GM12878 (cell line): ENCODE data around the gene KCNMB4. TPM values are rescaled to one million over a fixed set of nuclear protein-coding genes. Genes with fewer than 3 reads are reported as not detected.

Experiments used
- ATAC-seq: fragments of 200-7000 bp; cut with Tn5 transposase; 3 replicates; pipeline ENCODE4 v1.9.1; 2020; ENCODE audit warnings: mild to moderate bottlenecking, moderate library complexity
- BruUV-seq: library from RNA; stranded (reverse); fragments of 400-500 nt; replicated peaks from 2 replicates; lab custom pipeline; 2021; lab: Mats Ljungman, UMichigan
- CTCF ChIA-PET: fragments of 300-600 bp; sonication (Branson Sonifier 250); formaldehyde crosslinking; extraction: SDS; loops from one replicate; lab custom pipeline; 2021; ENCODE audit warnings: inconsistent platforms; lab: Yijun Ruan, JAX
- POLR2A ChIA-PET: fragments of 350-600 bp; formaldehyde crosslinking; extraction: SDS; loops from one replicate; lab custom pipeline; 2021; ENCODE audit warnings: inconsistent platforms; lab: Charles Lee
- RAD21 ChIA-PET: fragments of 300-600 bp; sonication (Branson Sonifier 250); formaldehyde crosslinking; loops from one replicate; lab custom pipeline; 2023; ENCODE audit warnings: antibody characterized with exemption; ENCODE audit not compliant: unreplicated experiment; lab: Charles Lee
- SMC1A ChIA-PET: fragments of 300-600 bp; sonication (Branson Sonifier 250); formaldehyde crosslinking; loops from one replicate; lab custom pipeline; 2023; ENCODE audit not compliant: unreplicated experiment, uncharacterized antibody; lab: Charles Lee
- DNase-seq: peaks from one replicate; pipeline ENCODE4 v3.0.0-alpha.2; 2011; ENCODE audit warnings: low read depth, low spot score
- FAIRE-seq: peaks from 3 replicates; lab custom pipeline; 2011; peaks lifted over from hg19 to GRCh38; lab: Jason Lieb, UNC
- H2AFZ ChIP-seq: 2 replicates; pipeline ENCODE4 v1.6.0; 2011; ENCODE audit warnings: low read depth, low read length, control low read depth; ENCODE audit not compliant: control insufficient read depth
- H3K27ac ChIP-seq: 2 replicates; pipeline ENCODE4 v1.5.1; 2011; ENCODE audit warnings: control low read depth; ENCODE audit not compliant: control insufficient read depth, insufficient read depth
- H3K27me3 ChIP-seq, 2 experiments: replicated peaks in 1 of 2; 2 replicates each; pipeline versions ENCODE4 v1.6.0 to v1.6.1; 2011; ENCODE audit warnings: low read length in 1 of 2; ENCODE audit not compliant: control insufficient read depth in 2 of 2, insufficient read depth in 2 of 2
- H3K36me3 ChIP-seq, 2 experiments: 2 replicates each; pipeline ENCODE4 v1.5.1; 2011; ENCODE audit warnings: low read length in 1 of 2; ENCODE audit not compliant: control insufficient read depth in 2 of 2, insufficient read depth in 2 of 2
- H3K4me1 ChIP-seq: 2 replicates; pipeline ENCODE4 v1.6.1; 2011; ENCODE audit warnings: mild to moderate bottlenecking, low read length, moderate library complexity, mixed read lengths; ENCODE audit not compliant: control insufficient read depth, insufficient read depth
- H3K4me2 ChIP-seq: 2 replicates; pipeline ENCODE4 v1.6.0; 2011; ENCODE audit warnings: control low read depth; ENCODE audit not compliant: control insufficient read depth, insufficient read depth
- H3K4me3 ChIP-seq: fragments of 200-600 bp; sonication (generic); 2 replicates; pipeline ENCODE4 v1.5.1; 2016
- H3K79me2 ChIP-seq: 2 replicates; pipeline ENCODE4 v1.6.0; 2011; ENCODE audit warnings: low read length; ENCODE audit not compliant: control insufficient read depth, insufficient read depth
- H3K9ac ChIP-seq: 2 replicates; pipeline ENCODE4 v1.8.0; 2011; ENCODE audit warnings: low read length, control low read depth, mixed read lengths; ENCODE audit not compliant: control insufficient read depth, insufficient read depth
- H3K9me3 ChIP-seq: replicated peaks from 3 replicates; pipeline ENCODE4 v1.5.1; 2011; ENCODE audit warnings: mild to moderate bottlenecking, low read length; ENCODE audit not compliant: control insufficient read depth, insufficient read depth
- H4K20me1 ChIP-seq: 2 replicates; pipeline ENCODE4 v1.6.0; 2011; ENCODE audit not compliant: control insufficient read depth, insufficient read depth
- CREB1 ChIP-seq: IDR thresholded peaks from 2 replicates; pipeline ENCODE4 v1.6.1; 2012; ENCODE audit warnings: low read depth, mild to moderate bottlenecking, inconsistent platforms
- DPF2 ChIP-seq: fragments of 450-650 bp; IDR thresholded peaks from 2 replicates; pipeline ENCODE4 v1.6.1; 2017; ENCODE audit warnings: mild to moderate bottlenecking
- JUND ChIP-seq: IDR thresholded peaks from 2 replicates; pipeline ENCODE4 v1.6.1; 2012; ENCODE audit warnings: low read depth, mild to moderate bottlenecking, low read length, improper control_type of control experiment, moderate library complexity
- SP1 ChIP-seq: IDR thresholded peaks from one replicate; pipeline ENCODE4 v1.6.1; 2011; ENCODE audit warnings: low read depth, low read length
- TCF12 ChIP-seq: IDR thresholded peaks from 2 replicates; pipeline ENCODE4 v1.6.1; 2011; ENCODE audit warnings: low read depth, mild to moderate bottlenecking, low read length
- ZNF217 ChIP-seq: fragments of 450-650 bp; IDR thresholded peaks from 2 replicates; pipeline ENCODE4 v1.6.1; 2017; ENCODE audit warnings: antibody characterized with exemption, mild to moderate bottlenecking
- WGBS: methylation state at CpG from one replicate; pipeline ENCODE4 v1.1.6; 2016; ENCODE audit warnings: low lambda C conversion rate; ENCODE audit not compliant: insufficient replicate concordance, insufficient coverage; ENCODE audit errors: missing lambda C conversion rate; 5-methylcytosine and 5-hydroxymethylcytosine counted together
- in situ Hi-C: fragments of 300-500 bp; cut with MboI; formaldehyde crosslinking; loops from 9 replicates; pipeline ENCODE4 v1.14.3; 2018; ENCODE audit warnings: mixed read lengths
- intact Hi-C: fragments of 100-400 bp; cut with micrococcal nuclease; formaldehyde crosslinking; loops from one replicate; pipeline ENCODE4 v1.14.2; 2022; ENCODE audit not compliant: unreplicated experiment
- polyA plus RNA-seq, 11 experiments: library from polyadenylated mRNA; depleted of rRNA in 4 of 11; unstranded in 6 of 11; stranded (reverse) in 5 of 11; fragments of >200 nt; fragmentation: Nextera tagmentation in 4 of 11; fragmentation: Illumina TruSeq in 1 of 11; extraction: Ambion mirVana in 4 of 11; extraction: Trizol in 1 of 11; gene quantifications; 1 replicate in 1 of 11; 2 replicates in 10 of 11; pipeline versions ENCODE4 v1.2.1 to v1.2.3, GENCODE V29; 2011 to 2016; ENCODE audit warnings: inconsistent platforms in 2 of 11, missing spikeins in 2 of 11, low read depth in 1 of 11
- total RNA-seq, 4 experiments: library from RNA; depleted of rRNA in 3 of 4; stranded (reverse); fragments of >200 nt in 3 of 4; fragmentation: Illumina TruSeq in 1 of 4; extraction: Trizol in 1 of 4; gene quantifications; 2 replicates each; pipeline versions ENCODE4 v1.2.1 to v1.2.3, GENCODE V29; 2013 to 2021
- TF ChIP-seq, protein P1 (sequence below): fragments of 450-650 bp; IDR thresholded peaks from 2 replicates; pipeline ENCODE4 v1.6.1; 2017; ENCODE audit warnings: antibody characterized with exemption, mild to moderate bottlenecking, moderate library complexity

Gene KCNMB4
- total and polyA plus RNA-seq, 10 of the 15 experiments (the other 5 are each of a cell fraction or from before 2014, with no cell fraction given): 0.06 to 0.37 (median 0.16) TPM; not detected in 2

- TF ChIP-seq, protein P1, sequence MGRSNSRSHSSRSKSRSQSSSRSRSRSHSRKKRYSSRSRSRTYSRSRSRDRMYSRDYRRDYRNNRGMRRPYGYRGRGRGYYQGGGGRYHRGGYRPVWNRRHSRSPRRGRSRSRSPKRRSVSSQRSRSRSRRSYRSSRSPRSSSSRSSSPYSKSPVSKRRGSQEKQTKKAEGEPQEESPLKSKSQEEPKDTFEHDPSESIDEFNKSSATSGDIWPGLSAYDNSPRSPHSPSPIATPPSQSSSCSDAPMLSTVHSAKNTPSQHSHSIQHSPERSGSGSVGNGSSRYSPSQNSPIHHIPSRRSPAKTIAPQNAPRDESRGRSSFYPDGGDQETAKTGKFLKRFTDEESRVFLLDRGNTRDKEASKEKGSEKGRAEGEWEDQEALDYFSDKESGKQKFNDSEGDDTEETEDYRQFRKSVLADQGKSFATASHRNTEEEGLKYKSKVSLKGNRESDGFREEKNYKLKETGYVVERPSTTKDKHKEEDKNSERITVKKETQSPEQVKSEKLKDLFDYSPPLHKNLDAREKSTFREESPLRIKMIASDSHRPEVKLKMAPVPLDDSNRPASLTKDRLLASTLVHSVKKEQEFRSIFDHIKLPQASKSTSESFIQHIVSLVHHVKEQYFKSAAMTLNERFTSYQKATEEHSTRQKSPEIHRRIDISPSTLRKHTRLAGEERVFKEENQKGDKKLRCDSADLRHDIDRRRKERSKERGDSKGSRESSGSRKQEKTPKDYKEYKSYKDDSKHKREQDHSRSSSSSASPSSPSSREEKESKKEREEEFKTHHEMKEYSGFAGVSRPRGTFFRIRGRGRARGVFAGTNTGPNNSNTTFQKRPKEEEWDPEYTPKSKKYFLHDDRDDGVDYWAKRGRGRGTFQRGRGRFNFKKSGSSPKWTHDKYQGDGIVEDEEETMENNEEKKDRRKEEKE: no peak
- no peak for TF ChIP-seq CREB1
- TF ChIP-seq, all 136 proteins: peak for 0
Measured at GRCh38 chr12:70327541-70327940, 38.5 kb upstream of the KCNMB4 start (continued).

- TF ChIP-seq TCF12 (no peak), SP1 (no peak), DPF2 (no peak), JUND (no peak), ZNF217 (no peak)
- no peaks in the 10 kb centered on the region for H3K4me1 ChIP-seq
- no peak overlapping the region for H2AFZ ChIP-seq
- ChIA-PET POLR2A (no interaction called here), SMC1A (interaction anchor here (0.9 to 1.4 kb wide), 4 partner anchors 10 to 429 kb away, joined by 4 to 7 read pairs (median 4); no protein-coding TSS in a partner anchor), CTCF (interaction anchor here (0.7 kb wide), 1 partner anchor 89 kb away, joined by 3 read pairs; no protein-coding TSS in a partner anchor), RAD21 (no interaction called here)
- H3K4me2 ChIP-seq: no peak overlapping the region
- H3K27me3 ChIP-seq: no peaks in the 10 kb centered on the region
- no peaks in the 10 kb centered on the region for H3K9me3 ChIP-seq
- DNase-seq (no peak), ATAC-seq (no peak), FAIRE-seq (no peak)
- peaks cover 0 to under 1% of the 10 kb centered on the region in 2 experiments; a peak in 1 of 4 replicates for H3K36me3 ChIP-seq
- H3K9ac ChIP-seq: no peak overlapping the region
- in situ Hi-C loops: no loop called here
- BruUV-seq: no TSS peak
- no peak overlapping the region for H3K27ac ChIP-seq
- H3K79me2 ChIP-seq: no peaks in the 10 kb centered on the region; the same call in 1 of the 2 replicates
- 94% methylated on average over 3 of the region's 3 CpGs for WGBS
- no peak overlapping the region for H3K4me3 ChIP-seq
- intact Hi-C loops: no loop called here
- H4K20me1 ChIP-seq: no peaks in the 10 kb centered on the region
Measured at GRCh38 chr12:70329728-70330127, 36.4 kb upstream of the KCNMB4 start.
